ENCODE results near the gene STOML2.

STOML2 gene

DNA sequence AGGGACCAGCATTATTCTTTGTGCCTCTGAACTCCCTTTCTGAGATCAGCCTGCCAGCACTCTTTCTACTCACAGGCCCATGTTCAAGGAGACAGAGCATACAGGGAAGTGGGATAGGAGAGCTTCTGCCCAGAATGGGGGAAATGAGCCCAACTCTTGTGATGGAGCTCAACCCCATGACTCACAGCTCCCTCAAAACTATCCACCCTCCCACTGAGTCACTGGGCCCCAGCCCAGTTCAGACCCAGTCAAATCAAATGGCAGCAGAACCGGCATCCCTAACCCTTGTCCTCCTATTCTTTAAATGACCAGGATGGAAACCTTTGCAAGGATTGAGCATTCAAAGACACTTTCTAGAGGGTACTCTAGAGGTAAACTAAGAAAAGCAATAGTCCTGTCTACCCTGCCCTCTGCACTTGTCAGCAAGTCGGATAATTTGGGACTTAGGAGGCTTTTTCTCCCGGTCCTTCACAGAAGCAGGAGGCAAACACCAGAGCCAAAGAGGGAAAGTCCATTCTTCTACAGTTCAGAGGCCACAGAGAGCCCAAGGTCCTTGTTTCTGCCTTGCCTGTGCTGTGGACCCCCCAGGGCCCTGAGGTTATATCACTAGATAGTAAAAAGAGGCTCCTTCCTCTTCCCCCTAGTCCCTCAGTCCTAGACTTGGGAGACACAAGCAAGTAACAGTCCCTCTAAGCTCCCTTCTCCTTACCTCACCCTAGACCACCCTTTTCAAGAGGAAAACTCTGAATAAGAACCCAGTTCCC is 9.5 kb upstream of the STOML2 start:
- DNase-seq (ENCODE audit: low read depth): no peak
- H3K4me3 ChIP-seq (ENCODE audit: low read depth, low read length): no peak overlapping the region
- TF ChIP-seq, protein P1, sequence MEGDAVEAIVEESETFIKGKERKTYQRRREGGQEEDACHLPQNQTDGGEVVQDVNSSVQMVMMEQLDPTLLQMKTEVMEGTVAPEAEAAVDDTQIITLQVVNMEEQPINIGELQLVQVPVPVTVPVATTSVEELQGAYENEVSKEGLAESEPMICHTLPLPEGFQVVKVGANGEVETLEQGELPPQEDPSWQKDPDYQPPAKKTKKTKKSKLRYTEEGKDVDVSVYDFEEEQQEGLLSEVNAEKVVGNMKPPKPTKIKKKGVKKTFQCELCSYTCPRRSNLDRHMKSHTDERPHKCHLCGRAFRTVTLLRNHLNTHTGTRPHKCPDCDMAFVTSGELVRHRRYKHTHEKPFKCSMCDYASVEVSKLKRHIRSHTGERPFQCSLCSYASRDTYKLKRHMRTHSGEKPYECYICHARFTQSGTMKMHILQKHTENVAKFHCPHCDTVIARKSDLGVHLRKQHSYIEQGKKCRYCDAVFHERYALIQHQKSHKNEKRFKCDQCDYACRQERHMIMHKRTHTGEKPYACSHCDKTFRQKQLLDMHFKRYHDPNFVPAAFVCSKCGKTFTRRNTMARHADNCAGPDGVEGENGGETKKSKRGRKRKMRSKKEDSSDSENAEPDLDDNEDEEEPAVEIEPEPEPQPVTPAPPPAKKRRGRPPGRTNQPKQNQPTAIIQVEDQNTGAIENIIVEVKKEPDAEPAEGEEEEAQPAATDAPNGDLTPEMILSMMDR (IDR thresholded peaks at IDR 0.05; ENCODE audit: control insufficient read depth, extremely low read depth, insufficient read depth): no peak

DNA sequence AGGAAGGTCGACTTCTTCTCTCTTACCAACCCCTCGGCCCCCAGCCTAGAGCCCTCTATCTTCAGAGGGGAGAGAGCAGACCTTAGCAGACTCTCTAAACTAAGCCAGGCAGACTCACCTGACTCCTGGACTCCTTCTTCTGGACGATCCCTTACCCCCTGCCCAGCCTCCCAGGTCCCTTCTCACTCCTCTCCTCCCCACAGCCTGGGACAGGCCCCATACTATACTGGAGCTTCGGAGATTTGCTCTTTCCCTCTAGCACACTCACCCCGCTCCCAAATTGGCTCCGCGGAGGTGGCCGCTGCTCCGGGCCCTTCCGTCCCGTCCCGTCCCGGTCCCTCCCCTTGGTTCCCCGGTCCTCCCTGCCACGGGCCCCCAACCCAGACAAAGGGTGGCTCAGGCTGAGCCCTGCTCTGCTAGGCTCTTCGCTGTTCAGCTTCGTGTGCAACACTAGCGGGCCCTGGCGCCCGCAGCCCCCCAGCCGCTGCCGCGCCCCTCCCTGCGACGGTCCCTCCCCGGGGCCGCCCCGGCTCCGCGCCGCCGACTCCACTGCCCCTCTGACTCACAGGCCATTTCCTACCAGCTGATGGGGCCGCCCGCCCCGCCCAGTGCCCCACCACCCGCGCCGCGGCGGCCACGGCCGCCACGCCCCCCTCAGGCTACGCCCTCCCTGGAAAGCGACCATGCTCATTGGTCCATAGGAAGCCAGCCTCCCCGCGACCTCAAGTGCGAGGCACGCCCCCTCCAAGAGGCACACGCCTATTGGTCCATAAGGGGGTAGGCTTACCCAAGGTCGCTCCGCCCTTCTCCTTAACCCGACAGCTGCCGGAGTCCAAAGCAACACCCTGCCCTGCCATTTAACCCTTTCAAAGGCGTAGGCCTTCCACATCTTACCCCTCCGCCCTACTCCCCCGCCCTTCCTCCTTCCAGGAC is 8.3 kb upstream of the STOML2 start:
- TF ChIP-seq, protein P1 (IDR thresholded peaks at IDR 0.05; ENCODE audit: control insufficient read depth, extremely low read depth, insufficient read depth): no peak
- H3K4me3 ChIP-seq (ENCODE audit: low read depth, low read length): peak overlapping the region; percentile 69
- DNase-seq (ENCODE audit: low read depth): peak; percentile 95

DNA sequence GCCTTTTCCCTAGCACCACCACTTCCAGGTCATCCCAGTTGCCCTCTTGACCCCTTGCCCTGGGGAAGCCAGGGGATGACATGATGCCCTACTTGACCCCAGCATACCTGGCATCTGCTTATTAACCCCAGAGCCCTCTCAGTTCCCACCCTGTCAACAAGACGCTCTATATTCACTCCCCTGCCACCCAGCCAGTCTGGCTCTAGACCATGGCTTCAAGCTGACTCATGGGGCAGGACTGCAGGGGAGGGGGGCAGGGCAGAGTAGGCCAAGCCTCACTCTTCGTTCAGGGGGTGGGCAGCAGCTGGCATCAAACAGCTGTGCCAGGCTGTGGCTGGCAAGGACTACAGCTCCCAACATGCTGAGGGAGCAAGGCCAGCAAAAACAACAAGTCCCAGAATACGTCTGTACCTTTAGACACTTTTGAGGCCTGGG is 7.4 kb upstream of the STOML2 start:
- DNase-seq (ENCODE audit: low read depth): no peak
- TF ChIP-seq, protein P1 (IDR thresholded peaks at IDR 0.05; ENCODE audit: control insufficient read depth, extremely low read depth, insufficient read depth): no peak
- no peak overlapping the region; the same call in 1 of the 2 replicates for H3K4me3 ChIP-seq (ENCODE audit: low read depth, low read length)

DNA sequence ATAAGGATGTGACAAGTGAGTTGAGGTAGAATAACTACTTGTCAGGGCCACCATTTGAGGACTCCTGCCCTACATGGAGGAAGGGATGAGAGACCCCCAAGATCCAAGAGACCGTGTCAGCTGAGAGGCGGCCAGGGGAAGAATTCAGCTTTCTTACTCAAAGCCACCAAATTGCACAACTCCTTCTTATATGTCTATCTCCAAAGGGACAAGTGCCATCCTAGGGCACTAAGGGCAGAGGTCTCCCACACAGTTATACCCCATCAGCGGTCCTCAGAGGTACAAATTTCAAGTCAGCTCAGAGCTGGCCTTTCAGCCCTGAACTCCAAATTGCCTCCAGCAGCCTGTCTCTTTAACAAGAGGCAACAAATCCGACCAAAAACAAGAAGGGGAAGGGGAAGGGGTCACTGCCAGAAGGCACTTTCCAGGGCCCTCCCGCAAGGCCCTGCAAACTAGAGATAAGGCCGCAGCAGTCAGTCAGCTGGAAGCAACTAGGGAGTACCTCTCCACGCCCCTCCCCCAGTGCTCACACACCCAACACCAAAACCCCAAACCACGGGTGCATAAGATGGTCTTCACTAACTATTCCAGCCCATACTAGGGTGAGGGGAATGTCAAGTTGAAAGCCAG is 6.1 kb upstream of the STOML2 start:
- DNase-seq (ENCODE audit: low read depth): no peak
- TF ChIP-seq, protein P1 (IDR thresholded peaks at IDR 0.05; ENCODE audit: control insufficient read depth, extremely low read depth, insufficient read depth): no peak
- no peak overlapping the region for H3K4me3 ChIP-seq (ENCODE audit: low read depth, low read length)

DNA sequence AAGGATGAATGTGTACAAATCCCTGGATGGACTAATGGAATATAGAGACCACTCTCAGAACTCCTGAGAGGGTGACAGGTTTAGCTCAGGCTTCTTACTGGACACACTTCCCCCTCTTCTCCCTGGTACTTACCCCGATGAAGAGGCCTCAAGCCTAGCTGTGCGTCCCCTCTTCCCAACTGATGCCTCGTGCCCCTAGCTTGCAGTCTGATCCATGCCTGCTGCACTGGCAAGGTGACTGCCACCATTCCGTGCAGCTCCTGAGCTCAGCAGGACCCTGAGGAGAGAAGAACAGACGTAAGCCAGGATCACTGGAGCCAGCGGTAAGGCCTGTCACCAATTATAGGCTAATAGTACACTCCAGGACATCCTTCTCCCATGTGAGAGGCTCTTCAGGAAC is 5.5 kb upstream of the STOML2 start:
- no peak overlapping the region for H3K4me3 ChIP-seq (ENCODE audit: low read depth, low read length)
- DNase-seq (ENCODE audit: low read depth): no peak
- TF ChIP-seq, protein P1 (IDR thresholded peaks at IDR 0.05; ENCODE audit: control insufficient read depth, extremely low read depth, insufficient read depth): no peak

DNA sequence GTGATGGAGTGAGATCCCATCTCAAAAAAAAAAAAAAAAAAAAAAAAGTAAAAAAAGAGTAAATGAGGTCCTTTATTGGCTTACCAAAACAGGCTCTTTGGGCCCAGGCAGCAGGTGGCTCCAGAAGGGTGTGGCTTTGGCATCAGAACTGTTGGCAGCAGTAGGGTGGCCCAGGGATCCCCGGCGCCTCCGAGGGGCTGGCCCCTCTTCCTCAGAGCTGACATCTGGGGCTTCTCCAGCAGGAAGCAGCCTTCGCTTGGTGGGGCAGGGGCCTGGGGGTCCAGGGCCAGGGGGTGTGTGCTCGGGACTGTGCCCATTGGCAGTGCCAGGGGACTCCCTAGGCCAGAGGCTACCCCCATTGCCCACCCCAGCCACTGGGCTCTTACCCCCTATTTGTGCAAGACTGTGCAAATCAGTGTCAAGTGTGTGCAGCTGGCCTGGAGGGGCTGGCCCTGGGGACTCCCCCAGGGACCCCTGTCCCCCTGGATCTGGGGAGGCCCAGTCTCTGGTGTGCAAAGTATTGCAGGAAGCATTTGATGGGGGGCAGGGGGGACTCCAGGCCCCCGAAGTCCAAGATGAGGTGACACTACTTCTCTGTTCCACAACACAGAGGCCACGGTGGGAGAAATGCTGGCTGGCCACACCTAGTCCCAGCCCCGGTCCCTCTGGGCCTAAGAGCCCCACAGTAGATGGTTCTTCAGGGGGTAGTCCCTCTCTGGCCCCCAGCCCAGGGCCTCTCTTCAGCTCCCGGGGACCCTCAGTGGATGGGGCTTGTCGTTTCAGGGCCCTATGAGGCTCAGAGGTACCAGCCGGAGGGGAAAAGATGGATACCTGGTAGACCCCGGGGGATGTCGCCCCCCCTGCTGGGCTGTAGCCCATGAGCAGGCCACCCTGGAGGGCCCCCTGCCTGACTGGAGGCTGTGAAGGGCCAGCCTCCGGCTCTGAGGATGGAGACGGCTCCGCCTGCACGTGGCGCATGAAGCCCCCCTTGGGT is 4.7 kb upstream of the STOML2 start:
- no peak overlapping the region for H3K4me3 ChIP-seq (ENCODE audit: low read depth, low read length)
- no peak for DNase-seq (ENCODE audit: low read depth)
- TF ChIP-seq, protein P1 (IDR thresholded peaks at IDR 0.05; ENCODE audit: control insufficient read depth, extremely low read depth, insufficient read depth): no peak

Data from LNCaP clone FGC (cell line).